HEK293T (cell line): ENCODE results near the gene RDH13.

Source experiments
- ARNT ChIP-seq: fragments of 450-650 bp; IDR thresholded peaks from 2 replicates; pipeline ENCODE4 v1.6.1; 2017; ENCODE audit warnings: mild to moderate bottlenecking
- BHLHE40 ChIP-seq: fragments of 450-650 bp; IDR thresholded peaks from 2 replicates; pipeline ENCODE4 v1.6.1; 2016; ENCODE audit warnings: mild to moderate bottlenecking, moderate library complexity, borderline replicate concordance
- FOXA1 ChIP-seq: fragments of 450-650 bp; IDR thresholded peaks from 2 replicates; pipeline ENCODE4 v1.6.1; 2016; ENCODE audit warnings: mild to moderate bottlenecking
- HDGF ChIP-seq: fragments of 450-650 bp; IDR thresholded peaks from 2 replicates; pipeline ENCODE4 v1.6.1; 2017; ENCODE audit warnings: antibody characterized with exemption, borderline replicate concordance
- L3MBTL2 ChIP-seq: fragments of 450-650 bp; conservative IDR thresholded peaks from 2 replicates; pipeline ENCODE4 v1.6.1; 2016; ENCODE audit warnings: mild to moderate bottlenecking
- LEF1 ChIP-seq: fragments of 450-650 bp; IDR thresholded peaks from 2 replicates; pipeline ENCODE4 v1.6.1; 2017; ENCODE audit warnings: mild to moderate bottlenecking, borderline replicate concordance
- SP1 ChIP-seq: fragments of 450-650 bp; IDR thresholded peaks from 2 replicates; pipeline ENCODE4 v1.6.1; 2017
- SUZ12 ChIP-seq: fragments of 450-650 bp; IDR thresholded peaks from 2 replicates; pipeline ENCODE4 v1.6.1; 2016; ENCODE audit warnings: mild to moderate bottlenecking
- TARDBP ChIP-seq: fragments of 450-650 bp; IDR thresholded peaks from 2 replicates; pipeline ENCODE4 v1.6.1; 2016
- ZNF384 ChIP-seq: fragments of 450-650 bp; IDR thresholded peaks from 2 replicates; pipeline ENCODE4 v1.6.1; 2016
- TF ChIP-seq, protein P1 (sequence below): fragments of 450-650 bp; IDR thresholded peaks from 2 replicates; pipeline ENCODE4 v1.6.1; 2016

DNA sequence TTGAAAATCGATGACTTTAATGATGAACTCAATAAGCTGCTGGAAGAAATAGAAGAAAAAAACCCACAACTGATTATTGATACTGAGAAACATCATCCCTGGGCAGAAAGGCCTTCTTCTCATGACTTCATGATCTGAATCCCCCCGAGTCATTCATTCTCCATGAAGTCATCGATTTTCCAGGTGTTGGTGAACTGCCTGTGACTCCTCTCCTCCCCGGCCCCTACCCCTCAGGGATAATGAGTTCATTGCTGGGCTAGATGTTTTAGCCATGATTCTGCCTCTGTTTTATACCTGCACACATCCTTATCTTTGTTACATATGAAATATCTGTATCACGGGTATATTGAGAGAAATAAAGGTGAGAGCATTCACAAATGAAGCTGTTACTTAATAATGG is 62.2 kb downstream of the RDH13 start:
- TF ChIP-seq ARNT (no peak), HDGF (no peak), SUZ12 (no peak), LEF1 (no peak), BHLHE40 (no peak), TARDBP (no peak), SP1 (no peak), ZNF384 (no peak), FOXA1 (no peak), L3MBTL2 (no peak)
- TF ChIP-seq, protein P1, sequence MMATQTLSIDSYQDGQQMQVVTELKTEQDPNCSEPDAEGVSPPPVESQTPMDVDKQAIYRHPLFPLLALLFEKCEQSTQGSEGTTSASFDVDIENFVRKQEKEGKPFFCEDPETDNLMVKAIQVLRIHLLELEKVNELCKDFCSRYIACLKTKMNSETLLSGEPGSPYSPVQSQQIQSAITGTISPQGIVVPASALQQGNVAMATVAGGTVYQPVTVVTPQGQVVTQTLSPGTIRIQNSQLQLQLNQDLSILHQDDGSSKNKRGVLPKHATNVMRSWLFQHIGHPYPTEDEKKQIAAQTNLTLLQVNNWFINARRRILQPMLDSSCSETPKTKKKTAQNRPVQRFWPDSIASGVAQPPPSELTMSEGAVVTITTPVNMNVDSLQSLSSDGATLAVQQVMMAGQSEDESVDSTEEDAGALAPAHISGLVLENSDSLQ: no peak
